Cerebellar cortex (tissue), 1 donor: ENCODE results near the gene BTF3.

Source experiments
- DNase-seq: peaks from one replicate; pipeline ENCODE4 v3.0.0-alpha.2; 2015; ENCODE audit warnings: low spot score

Gene BTF3

DNA sequence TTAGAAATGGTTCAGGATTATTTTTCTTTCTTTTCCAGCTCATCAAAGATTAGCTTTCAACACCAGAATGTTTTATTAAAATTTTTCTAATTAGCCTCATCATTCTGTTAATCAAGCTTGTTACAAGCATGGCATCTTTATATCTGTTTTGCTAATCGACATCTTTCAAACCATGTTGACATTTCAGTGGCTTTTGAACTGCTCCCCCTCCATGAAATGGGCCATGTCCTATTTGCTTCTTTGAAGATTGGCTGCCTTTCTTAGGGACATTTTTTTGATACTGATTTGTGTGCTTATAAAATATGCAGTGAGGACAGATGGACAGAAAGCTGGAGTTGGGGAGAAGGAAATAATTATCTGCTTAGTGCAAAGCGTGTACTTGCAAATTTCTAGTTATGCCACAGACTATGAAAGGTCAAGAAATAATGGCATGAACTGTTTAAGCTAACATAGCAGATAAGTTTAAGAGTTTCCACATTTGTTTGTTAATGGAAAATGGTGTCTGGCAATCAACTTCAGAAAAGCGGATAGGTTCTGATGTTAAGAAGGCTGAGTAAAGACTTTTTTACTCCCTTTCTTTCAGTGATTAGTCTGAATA, 27.5 kb downstream of the BTF3 start:
- DNase-seq, result no peak

GRCh38 chr5:73528248-73528647, 30.0 kb downstream of the BTF3 start:
- no peak for DNase-seq

GRCh38 chr5:73529081-73529480, 30.8 kb downstream of the BTF3 start:
- DNase-seq, result no peak

GRCh38 chr5:73531356-73531755, 33.1 kb downstream of the BTF3 start:
- DNase-seq, result no peak

GRCh38 chr5:73532195-73532594, 34.0 kb downstream of the BTF3 start:
- DNase-seq, result no peak

GRCh38 chr5:73534011-73534644, 35.9 kb downstream of the BTF3 start:
- no peak for DNase-seq

DNA sequence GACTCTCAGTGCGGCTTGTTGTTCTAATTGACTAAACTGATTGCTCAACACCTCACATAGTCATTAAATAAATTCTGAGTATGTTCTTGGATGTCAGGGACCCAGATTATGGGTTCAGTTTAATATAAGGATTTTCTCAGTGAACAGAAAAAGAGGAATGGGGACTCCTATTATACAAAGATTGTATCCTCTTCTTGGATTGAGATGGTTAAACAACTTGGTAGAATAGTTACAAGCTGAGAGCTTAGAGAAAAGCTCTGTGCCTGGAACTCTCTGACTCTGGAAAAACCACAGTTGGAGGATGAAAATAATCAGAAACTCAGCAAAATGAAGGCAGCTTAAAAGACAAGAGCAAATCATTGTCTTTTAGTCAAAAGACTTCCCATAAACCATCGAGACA, 36.7 kb downstream of the BTF3 start:
- DNase-seq, result no peak

- DNase-seq, result no peak
These were observed 41.5 kb downstream of the BTF3 start for GRCh38 chr5:73539730-73540129.

- DNase-seq, result no peak
These were observed 42.0 kb downstream of the BTF3 start for GRCh38 chr5:73540192-73540591.

DNA sequence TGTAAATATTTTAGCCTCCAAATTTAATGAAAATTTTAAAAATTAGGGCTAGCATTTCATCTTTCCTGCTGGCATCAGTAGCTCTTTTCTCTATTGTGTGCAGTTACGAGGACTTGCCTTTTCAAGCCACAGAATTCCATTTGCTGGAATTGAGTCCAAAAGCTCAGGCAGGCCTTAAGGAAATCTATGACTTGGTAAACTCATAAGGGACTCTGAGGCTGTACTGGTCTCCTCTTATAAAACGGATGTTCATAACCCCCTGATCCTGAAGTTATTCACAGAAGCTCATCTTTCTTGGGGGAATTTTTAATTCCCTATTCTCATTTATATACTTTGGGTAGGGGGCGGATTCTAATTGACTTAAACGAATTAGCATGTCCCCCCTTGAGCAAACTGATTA, 43.8 kb downstream of the BTF3 start:
- no peak for DNase-seq

GRCh38 chr5:73544429-73545402, 46.5 kb downstream of the BTF3 start:
- no peak for DNase-seq

GRCh38 chr5:73545403-73545779, 47.1 kb downstream of the BTF3 start:
- no peak for DNase-seq

GRCh38 chr5:73550016-73550415, 51.8 kb downstream of the BTF3 start:
- DNase-seq, result no peak

- no peak for DNase-seq
These were observed 54.4 kb downstream of the BTF3 start for GRCh38 chr5:73552642-73553041.
